Fibroblast of skin of abdomen (primary cell): ENCODE measurements around the gene PIK3R4.

Experiments
- DNase-seq: peaks from one replicate; pipeline ENCODE4 v3.0.0-alpha.2; 2013

PIK3R4 gene

GRCh38 chr3:130741946-130742610, 4.6 kb downstream of the PIK3R4 start:
- no peak for DNase-seq

GRCh38 chr3:130739848-130740247, 6.8 kb downstream of the PIK3R4 start:
- DNase-seq, result no peak

GRCh38 chr3:130738241-130738640, 8.4 kb downstream of the PIK3R4 start:
- DNase-seq, result no peak

- no peak for DNase-seq
These were observed 9.0 kb downstream of the PIK3R4 start for GRCh38 chr3:130737622-130738021.

- no peak for DNase-seq
These were observed 13.3 kb downstream of the PIK3R4 start for GRCh38 chr3:130733236-130733875.

GRCh38 chr3:130732501-130732900, 14.1 kb downstream of the PIK3R4 start:
- no peak for DNase-seq

GRCh38 chr3:130731817-130732216, 14.8 kb downstream of the PIK3R4 start:
- no peak for DNase-seq

GRCh38 chr3:130729154-130729553, 17.5 kb downstream of the PIK3R4 start:
- no peak for DNase-seq

- no peak for DNase-seq
These were observed 18.6 kb downstream of the PIK3R4 start for GRCh38 chr3:130728037-130728436.

- DNase-seq, result peak; percentile 11
These were observed 20.9 kb downstream of the PIK3R4 start for GRCh38 chr3:130725746-130726145.

- no peak for DNase-seq
These were observed 31.0 kb downstream of the PIK3R4 start for GRCh38 chr3:130715616-130716015.

- no peak for DNase-seq
These were observed 33.8 kb downstream of the PIK3R4 start for GRCh38 chr3:130712718-130713423.

- peak; percentile 66 for DNase-seq
These were observed 34.9 kb downstream of the PIK3R4 start for GRCh38 chr3:130711565-130712324.

- DNase-seq, result peak; percentile 20
These were observed 37.0 kb downstream of the PIK3R4 start for GRCh38 chr3:130709671-130710070.

- DNase-seq, result no peak
These were observed 38.6 kb downstream of the PIK3R4 start for GRCh38 chr3:130707902-130708601.

- DNase-seq, result no peak
These were observed 41.1 kb downstream of the PIK3R4 start for GRCh38 chr3:130705501-130705900.

GRCh38 chr3:130702985-130703384, 43.6 kb downstream of the PIK3R4 start:
- DNase-seq, result no peak

- DNase-seq, result no peak
These were observed 46.1 kb downstream of the PIK3R4 start for GRCh38 chr3:130700541-130700940.

- peak; percentile 1 for DNase-seq
These were observed 46.9 kb downstream of the PIK3R4 start for GRCh38 chr3:130699765-130700164.

GRCh38 chr3:130693314-130693713, 53.3 kb downstream of the PIK3R4 start:
- DNase-seq, result no peak

GRCh38 chr3:130692455-130692854, 54.2 kb downstream of the PIK3R4 start:
- no peak for DNase-seq

- no peak for DNase-seq
These were observed 57.7 kb downstream of the PIK3R4 start for GRCh38 chr3:130688697-130689470.
